ENCODE data around the gene UBE2E2. TPM values are rescaled to one million over a fixed set of nuclear protein-coding genes. Genes with fewer than 3 reads are reported as not detected.

Gene UBE2E2
- total and polyA plus RNA-seq, 12 donors, result 19.5 to 63.8 (median 52.2) TPM

GRCh38 chr3:23421811-23422516 lies 218.8 kb downstream of the UBE2E2 start:
- WGBS, 2 donors, result 87 to 91% methylated on average over 3 of the region's 3 CpGs
- H3K27ac ChIP-seq, result no peak overlapping the region
- DNase-seq (no peak), ATAC-seq (no peak)
- H3K9me3 ChIP-seq, result peaks cover 0 to 9% (median 0%) of the 10 kb centered on the region in 11 donors
- TF ChIP-seq, protein P1, sequence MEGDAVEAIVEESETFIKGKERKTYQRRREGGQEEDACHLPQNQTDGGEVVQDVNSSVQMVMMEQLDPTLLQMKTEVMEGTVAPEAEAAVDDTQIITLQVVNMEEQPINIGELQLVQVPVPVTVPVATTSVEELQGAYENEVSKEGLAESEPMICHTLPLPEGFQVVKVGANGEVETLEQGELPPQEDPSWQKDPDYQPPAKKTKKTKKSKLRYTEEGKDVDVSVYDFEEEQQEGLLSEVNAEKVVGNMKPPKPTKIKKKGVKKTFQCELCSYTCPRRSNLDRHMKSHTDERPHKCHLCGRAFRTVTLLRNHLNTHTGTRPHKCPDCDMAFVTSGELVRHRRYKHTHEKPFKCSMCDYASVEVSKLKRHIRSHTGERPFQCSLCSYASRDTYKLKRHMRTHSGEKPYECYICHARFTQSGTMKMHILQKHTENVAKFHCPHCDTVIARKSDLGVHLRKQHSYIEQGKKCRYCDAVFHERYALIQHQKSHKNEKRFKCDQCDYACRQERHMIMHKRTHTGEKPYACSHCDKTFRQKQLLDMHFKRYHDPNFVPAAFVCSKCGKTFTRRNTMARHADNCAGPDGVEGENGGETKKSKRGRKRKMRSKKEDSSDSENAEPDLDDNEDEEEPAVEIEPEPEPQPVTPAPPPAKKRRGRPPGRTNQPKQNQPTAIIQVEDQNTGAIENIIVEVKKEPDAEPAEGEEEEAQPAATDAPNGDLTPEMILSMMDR (IDR thresholded peaks at IDR 0.05), result no peak
- peaks cover 0 to 28% (median 20%) of the 10 kb centered on the region in 9 donors for H3K4me1 ChIP-seq
- intact Hi-C loops (cut with DNase I), result no loop called here
- H3K4me3 ChIP-seq, result no peak overlapping the region
- no peaks in the 10 kb centered on the region for H3K27me3 ChIP-seq
- no peaks in the 10 kb centered on the region for H3K36me3 ChIP-seq

DNA sequence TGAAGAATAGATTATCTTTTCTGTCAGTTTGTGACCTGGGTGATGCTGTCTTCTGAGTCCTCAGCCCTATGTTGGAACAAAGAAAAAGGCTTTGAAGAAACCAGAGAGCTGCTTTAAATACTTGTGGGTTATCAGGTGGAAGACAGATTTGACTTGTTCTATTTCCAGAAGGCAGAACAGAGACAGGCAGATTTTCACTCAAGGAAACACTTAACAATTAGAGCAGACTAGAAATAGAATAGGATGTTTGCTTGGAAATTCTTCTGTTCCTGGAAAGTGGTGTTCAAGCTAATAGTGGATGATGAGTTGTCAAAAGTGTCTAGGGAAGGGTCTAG lies 219.4 kb downstream of the UBE2E2 start:
- Histone ChIP-seq H3K4me3 (no peak overlapping the region), H3K36me3 (no peaks in the 10 kb centered on the region), H3K4me1 (peaks cover 0 to 28% (median 20%) of the 10 kb centered on the region in 9 donors), H3K27ac (no peak overlapping the region), H3K27me3 (no peaks in the 10 kb centered on the region), H3K9me3 (peaks cover 0 to 15% (median 0%) of the 10 kb centered on the region in 11 donors)
- TF ChIP-seq, protein P1 (IDR thresholded peaks at IDR 0.05), result no peak
- no peak for ATAC-seq
- intact Hi-C loops (cut with DNase I), result no loop called here
- DNase-seq, result no peak

GRCh38 chr3:23425410-23425809 lies 222.3 kb downstream of the UBE2E2 start:
- H3K4me3 ChIP-seq, result no peak overlapping the region
- WGBS, 2 donors, result 95 to 99% methylated on average over 3 of the region's 3 CpGs
- no peaks in the 10 kb centered on the region for H3K27me3 ChIP-seq
- TF ChIP-seq, protein P1 (IDR thresholded peaks at IDR 0.05), result no peak
- H3K9me3 ChIP-seq, result peaks cover 0 to 17% (median 0%) of the 10 kb centered on the region in 11 donors
- intact Hi-C loops (cut with DNase I), result no loop called here
- DNase-seq (no peak), ATAC-seq (no peak)
- peaks cover 0 to 28% (median 20%) of the 10 kb centered on the region in 9 donors for H3K4me1 ChIP-seq
- no peak overlapping the region for H3K27ac ChIP-seq
- H3K36me3 ChIP-seq, result no peaks in the 10 kb centered on the region

GRCh38 chr3:23430781-23431398 lies 227.8 kb downstream of the UBE2E2 start:
- TF ChIP-seq, protein P1 (IDR thresholded peaks at IDR 0.05), result no peak
- H3K36me3 ChIP-seq, result no peaks in the 10 kb centered on the region
- no peak overlapping the region for H3K4me3 ChIP-seq
- H3K27ac ChIP-seq, result no peak overlapping the region
- ATAC-seq (no peak), DNase-seq (no peak)
- intact Hi-C loops (cut with DNase I), result no loop called here
- H3K27me3 ChIP-seq, result no peaks in the 10 kb centered on the region
- peaks cover 0 to 16% (median 0%) of the 10 kb centered on the region in 11 donors for H3K9me3 ChIP-seq
- H3K4me1 ChIP-seq, result peaks cover 0 to 19% (median 6%) of the 10 kb centered on the region in 9 donors
- 79 to 81% methylated on average over 2 of the region's 2 CpGs for WGBS, 2 donors
